Glomerular endothelial cell (primary cell): Measurements from ENCODE around the gene HSPA14. TPM values are rescaled to one million over a fixed set of nuclear protein-coding genes. Genes with fewer than 3 reads are reported as not detected.
"Not testable (repeated sequence)": the region's sequence is repeated elsewhere in the genome, so short reads cannot be mapped to it uniquely, and the experiment has no call there.

Experiments used
- DNase-seq: peaks from one replicate; pipeline ENCODE4 v3.0.0-alpha.2; 2011; ENCODE audit warnings: low read depth, low spot score; ENCODE audit errors: extremely low read depth
- total RNA-seq: library from RNA; depleted of rRNA; stranded (reverse); fragments of >200 nt; gene quantifications from 2 replicates; pipeline ENCODE4 v1.2.3, GENCODE V29; 2015

The HSPA14 gene
- total RNA-seq, 1 donor from 2014 or later: 8.0 TPM

- DNase-seq: no peak
Measured at GRCh38 chr10:14837003-14837756, 926 bp upstream of the HSPA14 start.

GRCh38 chr10:14838582-14839304 lies 637 bp downstream of the HSPA14 start:
- DNase-seq: no peak

DNA sequence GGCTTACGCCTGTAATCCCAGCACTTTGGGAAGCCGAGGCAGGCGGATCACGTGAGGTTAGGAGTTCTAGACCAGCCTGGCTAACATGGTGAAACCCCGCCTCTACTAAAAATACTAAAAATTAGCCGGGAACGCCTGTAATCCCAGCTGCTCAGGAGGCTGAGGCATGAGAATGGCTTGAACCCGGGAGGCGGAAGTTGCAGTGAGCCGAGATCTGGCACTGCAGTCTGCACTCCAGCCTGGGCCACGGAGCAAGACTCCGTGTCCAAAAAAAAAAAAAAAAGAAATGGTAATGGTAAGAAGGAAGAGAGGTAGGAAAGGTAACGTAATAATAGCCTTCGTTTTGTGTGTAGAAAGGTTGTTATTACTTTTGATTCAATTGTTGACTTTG lies 1.2 kb downstream of the HSPA14 start:
- DNase-seq: no peak

GRCh38 chr10:14840178-14840577 lies 2.1 kb downstream of the HSPA14 start:
- DNase-seq: no peak

DNA sequence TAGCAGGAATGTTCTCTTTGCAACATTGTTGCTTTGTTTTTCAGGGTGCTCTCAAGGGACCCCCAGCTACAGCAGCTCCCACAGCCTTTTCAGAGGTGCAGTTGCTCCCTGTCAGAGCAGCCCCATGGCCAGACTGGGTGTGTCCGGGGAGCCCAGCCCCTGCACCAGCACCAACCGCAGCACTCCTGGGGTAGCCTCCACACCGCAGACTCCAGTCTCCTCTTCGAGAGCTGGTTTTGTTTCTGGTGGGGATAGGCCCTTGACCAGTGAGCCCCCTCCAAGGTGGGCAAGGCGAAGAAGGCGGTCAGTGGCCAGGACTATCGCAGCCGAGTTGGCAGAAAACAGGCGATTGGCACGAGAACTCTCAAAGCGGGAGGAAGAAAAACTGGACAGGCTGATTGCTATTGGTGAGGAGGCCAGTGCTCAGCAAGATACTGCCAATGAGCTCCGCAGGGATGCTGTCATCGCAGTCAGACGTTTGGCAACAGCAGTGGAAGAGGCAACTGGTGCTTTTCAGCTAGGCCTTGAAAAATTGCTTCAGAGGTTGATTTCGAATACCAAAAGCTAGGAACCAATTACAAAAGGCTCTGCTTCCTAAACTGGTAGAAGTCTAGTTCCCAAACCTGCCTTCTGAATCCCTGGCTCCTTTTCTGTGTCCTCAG lies 5.4 kb downstream of the HSPA14 start:
- DNase-seq: no peak

DNA sequence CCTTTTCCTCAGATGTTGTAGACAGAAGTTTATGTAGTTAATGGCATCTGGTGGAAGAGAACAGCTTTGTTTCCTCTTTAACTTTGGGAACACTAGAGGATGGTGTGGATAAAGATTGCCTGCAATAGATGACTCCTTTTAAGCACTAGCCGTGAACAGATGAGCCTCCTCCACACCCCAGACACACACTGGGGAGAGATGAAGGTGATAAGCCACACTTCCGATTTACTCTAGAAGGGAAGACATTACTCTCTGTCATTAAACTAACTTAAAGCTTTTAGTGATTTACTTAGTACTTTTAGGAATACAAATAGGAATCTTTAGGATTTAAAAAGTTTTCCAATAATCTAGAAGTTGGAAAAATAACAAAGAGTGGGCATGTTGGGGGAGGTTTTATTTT lies 6.8 kb downstream of the HSPA14 start:
- DNase-seq: no peak

GRCh38 chr10:14852236-14852635 lies 14.1 kb downstream of the HSPA14 start:
- DNase-seq: no peak

DNA sequence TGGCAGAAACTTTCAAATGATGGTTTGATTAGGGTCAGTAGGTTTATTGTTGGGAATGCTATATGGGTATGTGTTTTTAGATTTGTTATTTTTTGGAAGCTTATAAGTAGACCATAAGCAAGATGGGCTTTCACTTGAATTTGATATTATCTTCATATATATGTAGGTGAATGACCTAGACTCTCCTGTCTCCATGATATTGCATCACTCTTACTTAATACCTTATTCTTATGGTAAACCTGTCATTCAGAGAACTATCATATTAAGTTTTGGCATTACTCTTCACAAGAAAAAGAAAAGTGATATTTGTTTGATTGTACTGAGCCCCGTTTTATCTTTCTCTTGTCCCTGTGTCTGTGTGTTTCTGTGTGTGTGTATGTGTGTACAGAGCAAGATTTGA lies 17.3 kb downstream of the HSPA14 start:
- DNase-seq: no peak

DNA sequence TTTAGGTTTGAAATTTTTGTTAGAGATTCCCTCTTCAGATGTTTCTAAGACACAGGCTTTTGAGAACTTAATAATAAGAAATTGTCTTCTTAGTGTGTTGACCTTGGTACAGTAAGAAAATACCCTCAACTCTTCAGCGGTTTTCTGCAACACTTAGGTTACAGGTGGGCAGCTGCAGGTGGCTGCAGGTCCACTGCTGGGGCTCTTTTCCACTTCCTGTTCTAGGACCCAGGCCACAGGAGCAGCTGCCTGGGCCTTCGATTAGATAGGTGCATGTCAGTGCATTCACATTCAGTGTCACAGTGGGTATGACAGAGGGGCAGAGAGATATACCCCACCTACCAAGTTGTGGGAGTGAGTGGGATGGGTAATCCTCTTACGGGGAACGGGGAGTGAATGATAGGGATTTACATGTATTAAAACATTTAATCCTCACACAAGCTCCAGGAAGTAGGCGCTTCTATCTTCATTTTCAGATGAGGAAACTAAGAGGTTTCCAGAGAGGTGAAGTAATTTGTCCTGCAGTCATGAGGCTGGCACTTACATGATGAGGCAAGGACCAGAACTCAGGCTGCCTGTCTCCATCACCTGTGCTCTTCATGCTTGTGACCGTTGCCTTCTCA lies 20.3 kb downstream of the HSPA14 start:
- DNase-seq: no peak

GRCh38 chr10:14859043-14859442 lies 20.9 kb downstream of the HSPA14 start:
- no peak for DNase-seq

GRCh38 chr10:14859775-14860174 lies 21.7 kb downstream of the HSPA14 start:
- DNase-seq: no peak

- DNase-seq: no peak
Measured at GRCh38 chr10:14860791-14861190, 22.7 kb downstream of the HSPA14 start.

DNA sequence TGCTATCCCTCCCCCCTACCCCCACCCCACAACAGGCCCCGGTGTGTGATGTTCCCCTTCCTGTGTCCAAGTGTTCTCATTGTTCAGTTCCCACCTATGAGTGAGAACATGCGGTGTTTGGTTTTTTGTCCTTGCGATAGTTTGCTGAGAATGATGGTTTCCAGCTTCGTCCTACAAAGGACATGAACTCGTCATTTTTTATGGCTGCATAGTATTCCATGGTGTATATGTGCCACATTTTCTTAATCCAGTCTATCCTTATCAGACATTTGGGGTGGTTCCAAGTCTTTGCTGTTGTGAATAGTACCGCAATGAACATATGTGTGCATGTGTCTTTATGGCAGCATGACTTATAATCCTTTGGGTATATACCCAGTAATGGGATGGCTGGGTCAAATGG lies 26.4 kb downstream of the HSPA14 start:
- not testable (repeated sequence) for DNase-seq

- DNase-seq: not testable (repeated sequence)
Measured at GRCh38 chr10:14864871-14865270, 26.8 kb downstream of the HSPA14 start.

- no peak for DNase-seq
Measured at GRCh38 chr10:14873090-14873760, 35.1 kb downstream of the HSPA14 start.

GRCh38 chr10:14875941-14876340 lies 37.8 kb downstream of the HSPA14 start:
- DNase-seq: no peak

DNA sequence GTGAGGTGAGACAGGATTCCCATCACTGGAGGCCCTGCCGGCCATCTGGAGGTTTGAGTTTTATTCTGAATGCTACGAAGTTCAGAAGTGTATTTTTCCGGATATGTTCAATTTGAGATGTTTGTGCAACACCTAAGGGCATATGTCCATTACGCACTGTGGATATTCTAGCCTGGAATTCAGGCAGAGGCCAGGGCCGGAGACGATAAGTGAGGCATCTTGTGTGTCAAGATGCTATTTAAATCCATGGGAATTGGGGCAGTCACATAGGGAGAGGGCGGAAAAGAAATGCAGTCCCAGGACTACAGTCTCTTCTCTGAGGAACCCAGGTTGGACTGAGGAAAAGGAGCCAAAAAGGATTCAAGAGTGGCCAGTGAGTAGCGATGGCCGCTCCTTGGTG lies 38.7 kb downstream of the HSPA14 start:
- DNase-seq: no peak

GRCh38 chr10:14878266-14879123 lies 40.4 kb downstream of the HSPA14 start, which contains the start of gene SUV39H2:
Gene SUV39H2 (plus strand): TSS chr10:14878866. CDS start chr10:14878889, 23 bp downstream.
- no peak for DNase-seq

DNA sequence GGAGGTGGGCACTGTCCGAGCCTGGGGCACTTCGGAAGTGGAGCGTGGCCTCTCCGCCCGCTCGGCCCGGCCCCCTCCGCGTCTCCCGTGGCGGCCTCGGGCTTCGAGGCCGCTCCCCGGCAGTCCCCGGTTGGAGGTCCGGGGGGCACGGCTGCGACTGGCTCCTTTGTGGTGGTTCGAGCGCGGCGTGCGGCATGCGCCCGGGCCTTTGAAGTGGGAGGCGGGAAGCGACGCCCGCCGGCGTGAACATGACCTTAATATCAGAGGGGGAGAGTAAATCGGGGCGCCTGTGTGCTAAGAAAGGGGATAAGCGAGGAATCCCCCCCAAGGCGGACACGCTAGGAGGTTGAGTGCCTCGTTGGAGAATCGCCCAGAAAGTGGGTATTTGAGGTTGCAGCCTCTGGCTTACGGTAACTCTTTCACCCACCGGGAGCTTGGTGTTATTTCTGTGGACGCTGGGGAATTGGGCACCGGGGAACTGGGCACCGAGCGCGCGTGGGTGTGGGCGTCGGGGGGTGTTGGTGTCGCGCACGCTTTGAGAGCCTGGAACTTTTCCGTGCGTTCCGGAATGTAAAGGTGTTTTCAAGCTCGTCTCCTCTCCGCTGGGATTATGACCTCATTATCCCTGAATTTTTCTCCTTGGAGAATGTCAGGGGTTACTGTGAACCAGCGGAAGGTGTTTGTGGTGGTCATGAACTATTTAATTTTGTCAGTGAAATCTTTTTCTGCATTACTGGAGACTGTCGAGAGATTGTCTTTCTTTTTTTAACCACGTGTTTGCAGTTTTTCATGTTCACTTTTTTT lies 41.2 kb downstream of the HSPA14 start:
- no peak for DNase-seq
